K562 (cell line): ENCODE measurements around the gene PLK1.

Source experiments
- AFF1 ChIP-seq, 2 experiments: fragments of 450-650 bp; IDR thresholded peaks; 2 replicates each; pipeline ENCODE4 v1.6.1; 2018; ENCODE audit warnings: mild to moderate bottlenecking in 2 of 2, low read depth in 1 of 2; ENCODE audit not compliant: partially characterized antibody in 2 of 2
- CTCF ChIP-seq, 3 experiments: IDR thresholded peaks in 2 of 3; conservative IDR thresholded peaks in 1 of 3; 2 replicates each; pipeline ENCODE4 v1.5.1; 2011 to 2012; ENCODE audit warnings: low read length in 3 of 3, mild to moderate bottlenecking in 3 of 3, control low read depth in 2 of 3, improper control_type of control experiment in 1 of 3, inconsistent platforms in 1 of 3, low read depth in 1 of 3, mixed read lengths in 1 of 3, moderate library complexity in 1 of 3; ENCODE audit not compliant: insufficient read depth in 2 of 3
- DPF2 ChIP-seq: fragments of 450-650 bp; IDR thresholded peaks from 2 replicates; pipeline ENCODE4 v1.6.1; 2016
- ELK1 ChIP-seq: sonication (generic); formaldehyde crosslinking; IDR thresholded peaks from 2 replicates; pipeline ENCODE4 v1.8.1; 2022; ENCODE audit warnings: missing genetic modification reagents
- EP300 ChIP-seq: IDR thresholded peaks from 2 replicates; pipeline ENCODE4 v1.6.1; 2012; ENCODE audit warnings: low read length, improper control_type of control experiment
- FOXJ3 ChIP-seq: sonication (generic); formaldehyde crosslinking; IDR thresholded peaks from 2 replicates; pipeline ENCODE4 v1.4.0; 2020; ENCODE audit warnings: mild to moderate bottlenecking, missing genetic modification reagents
- IRF2 ChIP-seq: sonication (generic); formaldehyde crosslinking; IDR thresholded peaks from 2 replicates; pipeline ENCODE4 v1.8.1; 2022; ENCODE audit warnings: mild to moderate bottlenecking, missing genetic modification reagents
- RBBP5 ChIP-seq: fragments of 200-600 bp; sonication (generic); IDR thresholded peaks from 2 replicates; pipeline ENCODE4 v1.6.1; 2012; ENCODE audit warnings: borderline replicate concordance, mild to moderate bottlenecking, low read length, control low read depth, inconsistent platforms; ENCODE audit not compliant: insufficient read depth, poor library complexity, severe bottlenecking
- REST ChIP-seq, 2 experiments: fragments of 450-650 bp; formaldehyde crosslinking in 1 of 2; IDR thresholded peaks; 2 replicates each; pipeline versions ENCODE4 v1.4.0 to v1.6.1; 2014 to 2020; ENCODE audit warnings: mild to moderate bottlenecking in 2 of 2, borderline replicate concordance in 1 of 2, low read depth in 1 of 2
- SNIP1 ChIP-seq: fragments of 450-650 bp; IDR thresholded peaks from 2 replicates; pipeline ENCODE4 v1.7.1; 2017; ENCODE audit warnings: low read depth, mild to moderate bottlenecking
- ZNF398 ChIP-seq: fragments of 250-450 bp; sonication (Bioruptor Pico); IDR thresholded peaks from 2 replicates; pipeline ENCODE4 v1.8.0; 2021; ENCODE audit warnings: moderate library complexity, mild to moderate bottlenecking, inconsistent platforms
- ZNF639 ChIP-seq, 2 experiments: fragments of 200-800 bp in 1 of 2; sonication (Bioruptor generic) in 1 of 2; sonication (generic) in 1 of 2; formaldehyde crosslinking in 1 of 2; IDR thresholded peaks in 1 of 2; conservative IDR thresholded peaks in 1 of 2; 2 replicates each; pipeline versions ENCODE4 v1.5.0 to v1.6.1; 2016 to 2020; ENCODE audit warnings: missing compliant biosample characterization in 1 of 2, missing genetic modification characterization in 1 of 2, missing genetic modification reagents in 1 of 2

GRCh38 chr16:23682181-23682580 is 3.5 kb downstream of the PLK1 start:
- TF ChIP-seq AFF1 (IDR thresholded peaks at IDR 0.05; ENCODE audit: low read depth in 1 of 2, partially characterized antibody in 2 of 2), result no peak
- TF ChIP-seq ZNF398 (CRISPR knock-in tag), result no peak
- no peak for TF ChIP-seq FOXJ3
- no peak for TF ChIP-seq CTCF (IDR thresholded peaks at IDR 0.05 in 2 of 3, conservative IDR thresholded peaks at IDR 0.05 in 1 of 3; ENCODE audit: insufficient read depth in 2 of 3, low read depth in 1 of 3, low read length in 3 of 3)
- TF ChIP-seq EP300, result no peak
- TF ChIP-seq REST (IDR thresholded peaks at IDR 0.05; ENCODE audit: borderline replicate concordance), result no peak
- no peak for TF ChIP-seq REST (CRISPR knock-in tag; IDR thresholded peaks at IDR 0.05; ENCODE audit: low read depth)
- TF ChIP-seq DPF2, result no peak
- TF ChIP-seq SNIP1, result no peak
- no peak for TF ChIP-seq ELK1 (CRISPR knock-in tag)
- no peak for TF ChIP-seq ZNF639 (CRISPR knock-in tag; conservative IDR thresholded peaks at IDR 0.05 in 1 of 2, IDR thresholded peaks at IDR 0.05 in 1 of 2)
- TF ChIP-seq RBBP5, result no peak
- TF ChIP-seq IRF2 (CRISPR knock-in tag), result no peak
